ENCODE measurements around the gene OSGEPL1.

The OSGEPL1 gene

DNA sequence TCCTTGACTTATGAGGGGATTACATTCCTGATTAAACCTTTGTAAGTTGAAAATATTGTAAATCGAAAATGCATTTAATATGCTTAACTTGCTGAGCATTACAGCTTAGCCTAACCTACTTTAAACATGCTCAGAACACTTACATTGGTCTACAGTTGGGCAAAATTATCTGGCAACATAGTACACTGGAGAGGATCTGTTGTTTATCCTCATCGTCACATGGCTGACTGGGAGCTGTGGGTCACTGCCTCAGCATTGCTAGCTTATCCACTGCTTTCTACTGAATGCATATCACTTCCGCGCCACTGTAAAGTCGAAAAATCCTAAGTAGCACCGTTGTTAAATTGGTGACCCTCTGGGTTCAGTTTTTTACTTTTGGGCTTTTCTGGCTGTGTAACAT is 35.3 kb upstream of the OSGEPL1 start:
- no peak overlapping the region for H3K4me3 ChIP-seq (ENCODE audit: low read depth, low read length)
- in situ Hi-C loops (cut with HindIII; ENCODE audit: low sequenced_read_pairs), result no loop called here
- TF ChIP-seq, protein P1, sequence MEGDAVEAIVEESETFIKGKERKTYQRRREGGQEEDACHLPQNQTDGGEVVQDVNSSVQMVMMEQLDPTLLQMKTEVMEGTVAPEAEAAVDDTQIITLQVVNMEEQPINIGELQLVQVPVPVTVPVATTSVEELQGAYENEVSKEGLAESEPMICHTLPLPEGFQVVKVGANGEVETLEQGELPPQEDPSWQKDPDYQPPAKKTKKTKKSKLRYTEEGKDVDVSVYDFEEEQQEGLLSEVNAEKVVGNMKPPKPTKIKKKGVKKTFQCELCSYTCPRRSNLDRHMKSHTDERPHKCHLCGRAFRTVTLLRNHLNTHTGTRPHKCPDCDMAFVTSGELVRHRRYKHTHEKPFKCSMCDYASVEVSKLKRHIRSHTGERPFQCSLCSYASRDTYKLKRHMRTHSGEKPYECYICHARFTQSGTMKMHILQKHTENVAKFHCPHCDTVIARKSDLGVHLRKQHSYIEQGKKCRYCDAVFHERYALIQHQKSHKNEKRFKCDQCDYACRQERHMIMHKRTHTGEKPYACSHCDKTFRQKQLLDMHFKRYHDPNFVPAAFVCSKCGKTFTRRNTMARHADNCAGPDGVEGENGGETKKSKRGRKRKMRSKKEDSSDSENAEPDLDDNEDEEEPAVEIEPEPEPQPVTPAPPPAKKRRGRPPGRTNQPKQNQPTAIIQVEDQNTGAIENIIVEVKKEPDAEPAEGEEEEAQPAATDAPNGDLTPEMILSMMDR (IDR thresholded peaks at IDR 0.05; ENCODE audit: low read depth, low read length, missing control alignments), result no peak
- DNase-seq (ENCODE audit: low read depth), result no peak

DNA sequence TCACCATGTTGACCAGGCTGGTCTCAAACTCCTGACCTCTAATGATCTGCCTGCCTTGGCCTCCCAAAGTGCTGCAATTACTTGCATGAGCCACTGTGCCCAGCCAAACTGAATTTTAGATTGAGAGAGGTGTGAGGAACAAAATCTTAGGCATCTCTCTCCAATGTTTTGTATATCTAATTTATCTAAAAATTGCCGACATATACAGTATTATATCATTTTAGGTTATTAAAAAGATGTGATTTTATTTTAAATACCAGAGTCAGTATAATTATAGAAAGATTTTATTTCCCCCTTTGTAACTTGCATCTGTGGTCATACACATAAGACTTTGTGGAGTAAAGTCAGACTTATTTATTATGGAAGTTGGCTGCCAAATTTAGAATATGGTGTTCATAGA is 31.7 kb upstream of the OSGEPL1 start:
- DNase-seq (ENCODE audit: low read depth), result no peak
- TF ChIP-seq, protein P1 (IDR thresholded peaks at IDR 0.05; ENCODE audit: low read depth, low read length, missing control alignments), result no peak
- in situ Hi-C loops (cut with HindIII; ENCODE audit: low sequenced_read_pairs), result no loop called here
- H3K4me3 ChIP-seq (ENCODE audit: low read depth, low read length), result no peak overlapping the region

DNA sequence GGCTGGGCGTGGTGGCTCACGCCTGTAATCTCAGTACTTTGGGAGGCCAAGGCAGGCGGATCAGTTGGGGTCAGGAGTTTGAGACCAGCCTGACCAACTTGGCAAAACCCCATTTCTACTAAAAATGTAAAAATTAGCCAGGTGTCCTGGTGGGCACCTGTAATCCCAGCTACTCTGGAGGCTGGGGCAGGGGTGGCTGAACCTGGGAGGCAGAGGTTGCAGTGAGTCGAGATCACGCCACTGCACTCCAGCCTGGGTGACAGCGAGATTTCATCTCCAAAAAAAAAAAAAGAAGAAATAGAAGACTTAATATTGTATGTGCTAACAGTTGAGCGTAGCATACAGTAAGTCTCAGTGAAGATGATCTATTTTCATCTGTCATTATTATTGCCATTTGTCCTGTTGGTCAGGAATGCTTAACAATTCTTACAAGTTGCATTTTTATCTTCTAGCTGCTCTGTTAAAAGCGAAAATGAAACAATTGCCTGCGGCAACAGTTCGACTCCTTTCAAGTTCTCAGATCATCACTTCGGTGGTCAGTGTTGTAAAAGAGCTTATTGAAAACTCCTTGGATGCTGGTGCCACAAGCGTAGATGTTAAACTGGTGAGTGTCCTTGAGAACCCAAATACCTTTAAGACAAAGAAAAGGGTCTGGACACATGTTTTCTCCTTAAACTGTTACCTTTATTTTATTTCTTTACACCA is 28.9 kb upstream of the OSGEPL1 start:
- TF ChIP-seq, protein P1 (IDR thresholded peaks at IDR 0.05; ENCODE audit: low read depth, low read length, missing control alignments), result no peak
- in situ Hi-C loops (cut with HindIII; ENCODE audit: low sequenced_read_pairs), result no loop called here
- no peak overlapping the region for H3K4me3 ChIP-seq (ENCODE audit: low read depth, low read length)

DNA sequence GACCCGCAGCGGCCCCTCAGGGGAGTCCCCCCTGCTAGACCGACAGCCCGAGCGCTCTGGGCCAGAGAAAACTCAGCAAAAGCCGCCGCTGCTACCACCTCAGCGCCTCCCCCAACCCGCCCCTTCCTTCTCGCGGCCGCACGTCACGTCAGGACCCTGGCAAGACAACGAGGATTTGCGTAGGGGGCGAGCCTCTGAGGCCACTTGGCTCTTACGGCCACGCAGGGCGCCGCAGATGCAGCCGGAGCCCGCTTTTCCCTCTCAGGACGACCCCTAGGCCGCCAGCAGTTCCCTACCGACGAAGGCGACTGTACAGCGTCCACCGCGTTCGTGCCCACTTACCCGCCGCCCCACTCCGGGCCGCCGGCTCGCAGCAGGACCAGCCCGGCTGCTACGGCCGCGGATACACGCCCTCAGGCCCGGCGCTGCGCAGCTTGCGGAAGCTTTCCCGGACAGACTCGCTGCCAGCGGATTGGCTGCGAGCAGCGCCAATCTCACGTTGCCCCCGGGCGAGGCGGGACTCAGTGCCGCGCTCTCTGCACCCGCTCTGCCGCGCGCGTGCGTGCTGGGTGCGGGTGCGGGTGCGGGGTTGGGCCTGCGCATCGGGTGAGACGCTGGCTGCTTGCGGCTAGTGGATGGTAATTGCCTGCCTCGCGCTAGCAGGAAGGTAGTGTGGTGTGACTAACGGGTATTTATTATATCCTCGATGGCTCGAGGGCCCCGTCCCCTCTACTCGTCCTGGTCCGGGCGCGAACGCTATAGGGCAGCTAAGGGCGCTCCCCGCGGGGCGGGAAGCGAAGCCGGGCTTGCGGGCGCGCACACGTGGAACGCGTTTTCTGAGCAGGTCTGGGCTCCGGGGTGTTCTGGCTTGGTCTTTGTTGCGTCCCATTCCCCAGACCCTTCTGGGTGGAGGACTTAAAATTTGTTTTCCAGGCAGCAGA is 21.6 kb upstream of the OSGEPL1 start, which contains the start of the genes ORMDL1 and PMS1:
TSS of gene ORMDL1 (minus strand) at position 413 of the 941 bp plus-strand sequence. CDS start 1,744 bp downstream, outside the sequence.
TSS of gene PMS1 (plus strand) at position 524 of the 941 bp plus-strand sequence. CDS start 7,360 bp downstream, outside the sequence.
- TF ChIP-seq, protein P1 (IDR thresholded peaks at IDR 0.05; ENCODE audit: low read depth, low read length, missing control alignments), result no peak
- in situ Hi-C loops (cut with HindIII; ENCODE audit: low sequenced_read_pairs), result no loop called here
- H3K4me3 ChIP-seq (ENCODE audit: low read depth, low read length), result peak within 1 kb of the TSS; percentile 78
- DNase-seq (ENCODE audit: low read depth), result peak; percentile 90

More for the DNA sequence above, 28.9 kb upstream of the OSGEPL1 start:
- DNase-seq (ENCODE audit: low read depth), result no peak

DNA sequence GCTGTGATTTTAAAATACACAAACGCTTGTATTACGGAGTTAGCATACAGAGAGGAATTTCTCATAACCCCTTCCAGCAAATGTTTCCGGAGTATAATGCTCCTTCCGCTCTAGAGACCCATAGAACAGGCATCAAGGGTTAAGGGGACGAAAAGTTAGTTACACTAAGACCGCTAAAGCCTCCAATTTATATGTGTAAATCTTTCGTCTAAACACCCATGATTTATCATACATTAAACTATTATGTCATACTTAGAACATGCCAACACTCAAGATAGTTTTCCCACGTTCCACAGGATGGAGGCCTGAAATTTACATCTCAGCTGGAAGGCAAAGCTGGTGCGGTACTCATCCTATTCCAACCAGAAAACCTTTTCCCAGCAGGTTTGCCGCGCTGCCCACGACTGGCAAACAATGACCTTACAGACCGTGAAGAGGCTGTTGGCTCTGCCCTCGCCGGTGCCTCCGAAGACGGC is 20.9 kb upstream of the OSGEPL1 start:
- peak overlapping the region; percentile 78 for H3K4me3 ChIP-seq (ENCODE audit: low read depth, low read length)
- TF ChIP-seq, protein P1 (IDR thresholded peaks at IDR 0.05; ENCODE audit: low read depth, low read length, missing control alignments), result no peak
- in situ Hi-C loops (cut with HindIII; ENCODE audit: low sequenced_read_pairs), result no loop called here
- DNase-seq (ENCODE audit: low read depth), result peak; percentile 8

DNA sequence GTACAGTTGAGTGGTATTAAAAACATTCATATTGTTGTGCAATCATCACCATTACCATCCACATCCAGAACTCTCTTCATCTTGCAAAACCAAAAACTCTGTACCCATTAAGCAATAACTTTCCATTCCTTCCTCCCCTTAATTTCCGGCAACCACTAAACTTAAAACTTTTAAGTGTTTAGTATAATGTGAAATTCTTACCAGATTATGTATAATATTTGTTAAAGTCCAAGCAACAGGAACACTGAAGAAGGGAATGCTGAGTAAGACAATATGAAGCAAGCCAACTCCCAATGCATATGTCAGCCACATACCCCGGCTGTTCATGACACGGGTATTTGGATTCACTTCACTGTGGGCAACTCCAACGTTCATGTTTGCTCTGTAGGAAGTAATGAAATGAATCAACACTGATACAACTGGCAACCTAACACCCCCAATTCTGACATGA is 19.7 kb upstream of the OSGEPL1 start:
- TF ChIP-seq, protein P1 (IDR thresholded peaks at IDR 0.05; ENCODE audit: low read depth, low read length, missing control alignments), result no peak
- in situ Hi-C loops (cut with HindIII; ENCODE audit: low sequenced_read_pairs), result no loop called here
- no peak for DNase-seq (ENCODE audit: low read depth)
- peak overlapping the region; percentile 78 for H3K4me3 ChIP-seq (ENCODE audit: low read depth, low read length)

All from astrocyte of the cerebellum (primary cell).